Prostate gland (tissue), 2 donors: ENCODE data around the gene ACE.

Experiments used
- POLR2A ChIP-seq: fragments of 450-650 bp; IDR thresholded peaks from one replicate; pipeline ENCODE4 v1.6.1; 2016; ENCODE audit warnings: antibody characterized with exemption, mild to moderate bottlenecking
- POLR2AphosphoS5 ChIP-seq: sonication (generic); formaldehyde crosslinking; IDR thresholded peaks from one replicate; pipeline ENCODE4 v1.6.1; 2017; ENCODE audit warnings: antibody characterized with exemption
- TF ChIP-seq, protein P1 (sequence below), 4 experiments: fragments of 200-600 bp in 2 of 4; fragments of 450-650 bp in 2 of 4; sonication (generic) in 2 of 4; IDR thresholded peaks; 1 replicate in 3 of 4; 2 replicates in 1 of 4; pipeline ENCODE4 v1.5.1; 2016 to 2019; ENCODE audit warnings: antibody characterized with exemption in 4 of 4, mild to moderate bottlenecking in 2 of 4, moderate library complexity in 2 of 4

DNA sequence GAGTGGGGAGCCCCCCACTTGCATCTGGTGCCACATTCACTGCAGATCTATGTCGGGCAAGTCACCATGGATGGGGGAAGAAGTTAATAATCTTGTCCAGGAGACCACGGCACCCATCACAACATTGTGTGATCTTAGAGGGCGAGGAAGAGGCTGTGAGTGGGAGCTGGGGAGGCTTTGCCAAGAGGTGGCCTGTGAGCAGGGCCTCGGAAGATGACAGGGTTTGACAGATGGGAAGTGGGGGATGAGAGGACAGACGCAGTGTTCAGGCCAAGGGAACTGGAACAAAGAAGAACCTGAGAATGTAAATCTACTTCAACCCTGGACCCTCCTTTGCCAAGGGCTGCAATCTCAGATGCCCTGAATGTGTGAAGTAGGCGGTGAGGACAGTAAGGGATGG, 12.4 kb downstream of the ACE start:
- TF ChIP-seq, protein P1, sequence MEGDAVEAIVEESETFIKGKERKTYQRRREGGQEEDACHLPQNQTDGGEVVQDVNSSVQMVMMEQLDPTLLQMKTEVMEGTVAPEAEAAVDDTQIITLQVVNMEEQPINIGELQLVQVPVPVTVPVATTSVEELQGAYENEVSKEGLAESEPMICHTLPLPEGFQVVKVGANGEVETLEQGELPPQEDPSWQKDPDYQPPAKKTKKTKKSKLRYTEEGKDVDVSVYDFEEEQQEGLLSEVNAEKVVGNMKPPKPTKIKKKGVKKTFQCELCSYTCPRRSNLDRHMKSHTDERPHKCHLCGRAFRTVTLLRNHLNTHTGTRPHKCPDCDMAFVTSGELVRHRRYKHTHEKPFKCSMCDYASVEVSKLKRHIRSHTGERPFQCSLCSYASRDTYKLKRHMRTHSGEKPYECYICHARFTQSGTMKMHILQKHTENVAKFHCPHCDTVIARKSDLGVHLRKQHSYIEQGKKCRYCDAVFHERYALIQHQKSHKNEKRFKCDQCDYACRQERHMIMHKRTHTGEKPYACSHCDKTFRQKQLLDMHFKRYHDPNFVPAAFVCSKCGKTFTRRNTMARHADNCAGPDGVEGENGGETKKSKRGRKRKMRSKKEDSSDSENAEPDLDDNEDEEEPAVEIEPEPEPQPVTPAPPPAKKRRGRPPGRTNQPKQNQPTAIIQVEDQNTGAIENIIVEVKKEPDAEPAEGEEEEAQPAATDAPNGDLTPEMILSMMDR (IDR thresholded peaks at IDR 0.05): no peak
- TF ChIP-seq POLR2AphosphoS5 (no peak), POLR2A (no peak)
